Measurements from ENCODE around the gene TNRC6A.

DNA sequence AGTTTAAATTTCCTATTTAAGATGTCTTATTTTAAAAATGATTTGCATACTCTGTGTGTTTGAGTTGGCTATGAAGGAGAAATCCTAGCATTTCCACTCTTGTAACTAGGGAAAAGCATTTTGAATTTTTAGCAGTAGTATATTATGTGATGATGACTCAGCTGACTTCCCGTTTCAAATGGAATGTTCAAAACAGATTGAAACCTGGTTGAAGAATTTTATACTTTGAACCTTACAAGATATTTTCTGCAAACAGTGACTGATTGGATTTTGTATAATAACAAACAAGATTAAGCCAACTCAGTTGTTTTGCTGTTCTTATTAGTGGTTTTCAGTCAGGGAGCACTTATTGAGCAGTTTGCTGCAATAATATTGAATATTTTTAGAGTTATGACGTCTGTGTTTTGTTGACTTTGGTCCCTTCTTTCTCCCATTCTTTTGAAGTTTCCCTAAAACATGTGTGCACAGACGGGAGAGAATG, 8.0 kb downstream of the TNRC6A start:
- TF ChIP-seq ZNF263 (CRISPR knock-in tag; IDR thresholded peaks at IDR 0.05; ENCODE audit: borderline replicate concordance): no peak
- no peak for TF ChIP-seq EZH2 (IDR thresholded peaks at IDR 0.05; ENCODE audit: borderline replicate concordance, low read depth, low read length)
- TF ChIP-seq, protein P1, sequence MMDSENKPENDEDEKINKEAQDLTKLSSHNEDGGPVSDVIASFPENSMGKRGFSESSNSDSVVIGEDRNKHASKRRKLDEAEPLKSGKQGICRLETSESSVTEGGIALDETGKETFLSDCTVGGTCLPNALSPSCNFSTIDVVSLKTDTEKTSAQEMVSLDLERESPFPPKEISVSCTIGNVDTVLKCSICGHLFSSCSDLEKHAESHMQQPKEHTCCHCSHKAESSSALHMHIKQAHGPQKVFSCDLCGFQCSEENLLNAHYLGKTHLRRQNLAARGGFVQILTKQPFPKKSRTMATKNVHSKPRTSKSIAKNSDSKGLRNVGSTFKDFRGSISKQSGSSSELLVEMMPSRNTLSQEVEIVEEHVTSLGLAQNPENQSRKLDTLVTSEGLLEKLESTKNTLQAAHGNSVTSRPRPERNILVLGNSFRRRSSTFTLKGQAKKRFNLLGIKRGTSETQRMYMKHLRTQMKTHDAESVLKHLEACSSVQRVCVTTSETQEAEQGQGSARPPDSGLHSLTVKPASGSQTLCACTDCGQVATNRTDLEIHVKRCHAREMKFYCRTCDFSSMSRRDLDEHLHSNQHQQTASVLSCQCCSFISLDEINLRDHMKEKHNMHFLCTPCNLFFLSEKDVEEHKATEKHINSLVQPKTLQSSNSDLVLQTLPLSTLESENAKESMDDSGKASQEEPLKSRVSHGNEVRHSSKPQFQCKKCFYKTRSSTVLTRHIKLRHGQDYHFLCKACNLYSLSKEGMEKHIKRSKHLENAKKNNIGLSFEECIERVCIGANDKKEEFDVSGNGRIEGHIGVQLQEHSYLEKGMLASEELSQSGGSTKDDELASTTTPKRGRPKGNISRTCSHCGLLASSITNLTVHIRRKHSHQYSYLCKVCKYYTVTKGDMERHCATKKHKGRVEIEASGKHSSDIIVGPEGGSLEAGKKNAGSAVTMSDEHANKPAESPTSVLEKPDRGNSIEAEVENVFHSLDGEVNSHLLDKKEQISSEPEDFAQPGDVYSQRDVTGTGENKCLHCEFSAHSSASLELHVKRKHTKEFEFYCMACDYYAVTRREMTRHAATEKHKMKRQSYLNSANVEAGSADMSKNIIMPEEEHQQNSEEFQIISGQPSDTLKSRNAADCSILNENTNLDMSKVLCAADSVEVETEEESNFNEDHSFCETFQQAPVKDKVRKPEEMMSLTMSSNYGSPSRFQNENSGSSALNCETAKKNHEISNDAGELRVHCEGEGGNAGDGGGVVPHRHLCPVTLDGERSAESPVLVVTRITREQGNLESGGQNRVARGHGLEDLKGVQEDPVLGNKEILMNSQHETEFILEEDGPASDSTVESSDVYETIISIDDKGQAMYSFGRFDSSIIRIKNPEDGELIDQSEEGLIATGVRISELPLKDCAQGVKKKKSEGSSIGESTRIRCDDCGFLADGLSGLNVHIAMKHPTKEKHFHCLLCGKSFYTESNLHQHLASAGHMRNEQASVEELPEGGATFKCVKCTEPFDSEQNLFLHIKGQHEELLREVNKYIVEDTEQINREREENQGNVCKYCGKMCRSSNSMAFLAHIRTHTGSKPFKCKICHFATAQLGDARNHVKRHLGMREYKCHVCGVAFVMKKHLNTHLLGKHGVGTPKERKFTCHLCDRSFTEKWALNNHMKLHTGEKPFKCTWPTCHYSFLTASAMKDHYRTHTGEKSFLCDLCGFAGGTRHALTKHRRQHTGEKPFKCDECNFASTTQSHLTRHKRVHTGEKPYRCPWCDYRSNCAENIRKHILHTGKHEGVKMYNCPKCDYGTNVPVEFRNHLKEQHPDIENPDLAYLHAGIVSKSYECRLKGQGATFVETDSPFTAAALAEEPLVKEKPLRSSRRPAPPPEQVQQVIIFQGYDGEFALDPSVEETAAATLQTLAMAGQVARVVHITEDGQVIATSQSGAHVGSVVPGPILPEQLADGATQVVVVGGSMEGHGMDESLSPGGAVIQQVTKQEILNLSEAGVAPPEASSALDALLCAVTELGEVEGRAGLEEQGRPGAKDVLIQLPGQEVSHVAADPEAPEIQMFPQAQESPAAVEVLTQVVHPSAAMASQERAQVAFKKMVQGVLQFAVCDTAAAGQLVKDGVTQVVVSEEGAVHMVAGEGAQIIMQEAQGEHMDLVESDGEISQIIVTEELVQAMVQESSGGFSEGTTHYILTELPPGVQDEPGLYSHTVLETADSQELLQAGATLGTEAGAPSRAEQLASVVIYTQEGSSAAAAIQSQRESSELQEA (IDR thresholded peaks at IDR 0.05; ENCODE audit: low read depth): no peak
- no peak for TF ChIP-seq ZBTB17 (CRISPR knock-in tag; IDR thresholded peaks at IDR 0.05)
- no peak for TF ChIP-seq STAG1 (CRISPR knock-in tag; IDR thresholded peaks at IDR 0.05; ENCODE audit: borderline replicate concordance)
- TF ChIP-seq CBX5 (IDR thresholded peaks at IDR 0.05; ENCODE audit: borderline replicate concordance, low read depth): no peak
- TF ChIP-seq SREBF2 (CRISPR knock-in tag; IDR thresholded peaks at IDR 0.05): no peak
- no peak for TF ChIP-seq CHD2 (IDR thresholded peaks at IDR 0.05; ENCODE audit: low read depth, low read length)
- TF ChIP-seq ATF1 (CRISPR knock-in tag; IDR thresholded peaks at IDR 0.05): no peak
- no peak for TF ChIP-seq ATF1 (tag; IDR thresholded peaks at IDR 0.05)
- TF ChIP-seq, protein P2, sequence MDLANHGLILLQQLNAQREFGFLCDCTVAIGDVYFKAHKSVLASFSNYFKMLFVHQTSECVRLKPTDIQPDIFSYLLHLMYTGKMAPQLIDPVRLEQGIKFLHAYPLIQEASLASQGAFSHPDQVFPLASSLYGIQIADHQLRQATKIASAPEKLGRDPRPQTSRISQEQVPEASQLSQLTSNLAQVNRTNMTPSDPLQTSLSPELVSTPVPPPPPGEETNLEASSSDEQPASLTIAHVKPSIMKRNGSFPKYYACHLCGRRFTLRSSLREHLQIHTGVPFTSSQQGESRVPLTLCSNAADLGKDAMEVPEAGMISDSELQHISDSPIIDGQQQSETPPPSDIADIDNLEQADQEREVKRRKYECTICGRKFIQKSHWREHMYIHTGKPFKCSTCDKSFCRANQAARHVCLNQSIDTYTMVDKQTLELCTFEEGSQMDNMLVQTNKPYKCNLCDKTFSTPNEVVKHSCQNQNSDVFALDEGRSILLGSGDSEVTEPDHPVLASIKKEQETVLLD (IDR thresholded peaks at IDR 0.05): no peak
- TF ChIP-seq COPS2 (conservative IDR thresholded peaks at IDR 0.05): no peak
- no peak for TF ChIP-seq MCM3 (IDR thresholded peaks at IDR 0.05)
